Measurements from ENCODE around the gene RAMACL.

Gene RAMACL

DNA sequence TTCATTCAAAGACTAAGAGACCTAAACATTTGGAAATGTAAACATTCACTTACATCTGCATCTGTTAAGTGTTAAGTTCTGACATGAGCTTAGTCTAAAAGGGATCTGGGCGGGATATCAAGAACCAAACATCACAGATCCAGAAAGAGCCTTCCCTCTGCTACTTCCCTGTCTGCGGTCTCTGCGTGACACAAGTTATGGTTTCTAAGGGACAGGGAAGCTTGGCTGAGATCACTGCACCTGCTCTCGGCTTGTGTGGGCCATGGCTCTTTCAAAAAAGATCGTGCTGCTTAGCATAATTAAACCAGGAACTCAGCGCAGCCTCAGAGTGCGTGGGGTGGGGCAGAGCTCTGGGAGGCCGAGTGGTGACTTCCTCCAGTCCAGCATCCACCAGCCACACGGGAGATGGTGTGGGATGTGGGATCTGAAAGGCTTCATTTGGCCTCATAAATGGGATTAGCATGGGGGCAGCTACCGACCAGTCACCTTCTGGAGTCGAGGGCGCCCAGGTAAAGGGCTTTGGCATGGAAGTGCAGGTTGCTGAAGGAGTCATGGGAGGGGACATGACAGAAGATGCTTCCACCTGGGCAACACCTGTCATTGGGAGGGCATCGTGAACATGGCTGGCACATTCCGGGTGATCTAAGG, 16.7 kb upstream of the RAMACL start:
- TF ChIP-seq TAF1 (IDR thresholded peaks at IDR 0.05; ENCODE audit: borderline replicate concordance, low read depth, low read length) = no peak
- no peak for TF ChIP-seq POLR2A (IDR thresholded peaks at IDR 0.05; ENCODE audit: low read depth, low read length)
- TF ChIP-seq POLR2AphosphoS5 (IDR thresholded peaks at IDR 0.05; ENCODE audit: low read depth, low read length) = no peak
- FAIRE-seq = no peak
- DNase-seq (ENCODE audit: insufficient read length) = no peak

DNA sequence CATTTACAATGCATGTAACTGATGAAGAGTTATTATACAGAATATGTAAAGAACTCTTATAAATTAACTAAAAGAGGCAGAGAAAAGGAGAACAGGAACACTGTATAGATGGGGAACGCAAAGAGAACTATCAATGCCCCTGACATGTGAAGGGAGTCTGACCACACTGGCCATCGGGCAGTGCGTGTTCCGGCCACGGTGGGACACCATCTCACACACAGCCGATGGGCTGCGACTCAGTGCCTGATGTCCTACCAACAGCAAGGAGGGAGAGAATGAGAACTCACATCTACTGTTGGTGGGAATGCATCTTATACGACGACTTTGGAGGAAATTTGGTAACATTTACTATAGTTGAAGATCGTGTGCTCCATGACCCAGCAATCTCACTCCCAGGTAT, 15.5 kb upstream of the RAMACL start:
- no peak for TF ChIP-seq POLR2A (IDR thresholded peaks at IDR 0.05; ENCODE audit: low read depth, low read length)
- TF ChIP-seq TAF1 (IDR thresholded peaks at IDR 0.05; ENCODE audit: borderline replicate concordance, low read depth, low read length) = no peak
- no peak for TF ChIP-seq POLR2AphosphoS5 (IDR thresholded peaks at IDR 0.05; ENCODE audit: low read depth, low read length)
- DNase-seq (ENCODE audit: insufficient read length) = no peak
- no peak for FAIRE-seq

DNA sequence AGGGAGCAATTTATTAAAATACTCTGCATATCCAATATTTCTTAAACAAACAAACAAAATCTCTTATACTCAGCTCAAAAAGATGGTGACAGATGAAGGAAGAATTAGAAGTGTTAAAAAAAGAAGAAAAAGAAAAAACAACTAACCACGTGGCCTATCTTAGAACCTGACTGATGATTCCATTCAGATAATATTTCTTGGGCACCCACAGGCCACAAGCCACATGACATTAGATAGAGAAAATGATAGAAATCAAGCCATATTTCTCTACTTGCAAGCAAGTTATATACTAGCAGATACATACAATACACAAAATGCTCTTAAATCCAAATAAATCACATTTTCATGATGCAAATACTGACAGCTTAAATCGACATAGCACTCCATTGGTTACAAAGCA, 14.5 kb upstream of the RAMACL start:
- no peak for DNase-seq (ENCODE audit: insufficient read length)
- TF ChIP-seq POLR2A (IDR thresholded peaks at IDR 0.05; ENCODE audit: low read depth, low read length) (no peak), TAF1 (IDR thresholded peaks at IDR 0.05; ENCODE audit: borderline replicate concordance, low read depth, low read length) (no peak), POLR2AphosphoS5 (IDR thresholded peaks at IDR 0.05; ENCODE audit: low read depth, low read length) (no peak)
- FAIRE-seq = no peak

DNA sequence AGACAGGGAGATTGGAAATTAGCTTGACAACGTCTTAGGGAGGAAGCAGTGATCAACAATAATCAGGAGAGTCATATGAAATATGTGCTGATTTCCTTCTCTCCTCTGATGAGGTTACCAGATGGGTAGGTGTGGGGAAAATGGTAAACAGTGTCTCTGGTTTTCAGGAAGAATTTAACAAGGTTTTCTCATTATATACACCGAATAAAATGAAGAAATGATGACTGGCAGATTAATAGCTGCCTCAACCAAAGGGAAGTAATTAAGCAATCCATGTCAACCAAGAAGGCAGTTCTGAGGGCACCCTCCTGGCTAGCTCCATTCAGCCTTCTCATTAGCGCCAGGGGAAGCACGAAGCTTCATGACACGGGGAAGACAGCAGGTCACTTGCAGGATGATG, 12.7 kb upstream of the RAMACL start:
- DNase-seq (ENCODE audit: insufficient read length) (no peak), FAIRE-seq (no peak)
- no peak for TF ChIP-seq POLR2AphosphoS5 (IDR thresholded peaks at IDR 0.05; ENCODE audit: low read depth, low read length)
- TF ChIP-seq TAF1 (IDR thresholded peaks at IDR 0.05; ENCODE audit: borderline replicate concordance, low read depth, low read length) = no peak
- TF ChIP-seq POLR2A (IDR thresholded peaks at IDR 0.05; ENCODE audit: low read depth, low read length) = no peak

DNA sequence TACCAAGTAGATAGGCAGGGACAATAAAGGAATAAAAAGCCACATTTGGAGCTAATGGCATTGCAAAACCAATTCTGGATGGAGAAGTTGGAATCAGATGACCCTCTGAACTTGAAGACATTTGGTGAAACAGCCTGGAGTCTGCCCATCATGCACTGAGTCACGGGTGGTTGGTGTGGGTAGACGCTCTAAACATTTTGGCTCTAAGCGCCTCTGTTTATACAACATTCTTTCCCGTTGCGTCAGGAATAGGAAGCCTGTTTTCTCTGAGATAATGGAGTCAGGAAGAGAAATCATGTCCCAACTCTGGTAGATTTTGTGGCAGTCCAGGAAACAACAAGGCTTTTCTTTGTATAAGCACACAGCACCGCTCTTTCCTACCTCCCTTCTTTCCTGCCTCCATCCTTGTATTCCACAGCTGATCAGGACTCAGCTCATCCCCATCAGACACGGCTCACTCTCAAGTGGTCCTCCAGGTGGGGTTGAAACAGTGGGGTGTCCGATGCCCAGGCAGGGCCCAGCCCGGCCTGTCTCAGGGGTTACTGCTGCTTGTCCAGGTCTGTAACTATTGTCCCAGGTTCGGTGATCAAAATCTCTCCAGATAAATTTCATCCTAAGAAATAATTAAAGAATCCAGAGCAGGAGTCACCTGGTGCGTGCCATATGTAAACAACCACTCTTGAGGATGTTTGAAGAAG, 12.1 kb upstream of the RAMACL start:
- FAIRE-seq (no peak), DNase-seq (ENCODE audit: insufficient read length) (no peak)
- TF ChIP-seq POLR2A (IDR thresholded peaks at IDR 0.05; ENCODE audit: low read depth, low read length) = no peak
- no peak for TF ChIP-seq TAF1 (IDR thresholded peaks at IDR 0.05; ENCODE audit: borderline replicate concordance, low read depth, low read length)
- TF ChIP-seq POLR2AphosphoS5 (IDR thresholded peaks at IDR 0.05; ENCODE audit: low read depth, low read length) = no peak

DNA sequence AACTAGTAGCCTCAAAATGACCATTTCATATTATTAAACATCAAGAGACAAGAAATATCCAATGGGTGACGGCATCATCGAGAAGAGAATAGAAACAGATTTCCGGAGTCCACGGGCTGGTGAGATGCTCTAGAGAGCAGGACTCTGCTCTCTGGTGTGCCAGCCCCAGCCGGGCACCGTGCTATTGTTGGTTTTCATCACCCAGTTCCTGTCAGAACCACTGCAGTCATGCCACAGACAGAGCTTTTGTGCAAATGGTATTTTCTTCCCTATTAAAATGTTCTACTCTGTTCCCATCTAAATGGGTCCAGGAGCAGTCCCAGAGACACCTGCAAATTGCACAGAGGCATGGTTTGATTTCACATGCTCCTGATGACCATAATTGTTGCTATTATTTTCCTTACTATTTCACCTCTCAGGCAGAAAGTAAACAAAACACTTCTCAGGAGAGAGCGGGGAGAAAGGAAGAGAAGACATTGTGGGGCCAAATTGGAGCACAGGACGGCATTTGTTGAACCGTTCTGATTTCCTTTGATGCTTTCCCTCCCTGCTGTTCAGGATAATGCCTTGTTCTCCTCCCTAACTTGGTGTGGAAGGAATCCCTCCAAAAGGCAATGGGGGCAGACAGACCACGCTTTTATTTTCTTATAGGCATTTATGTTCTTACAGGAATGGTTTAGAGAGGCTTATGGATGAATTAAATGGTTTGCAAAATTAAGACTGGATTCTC, 11.4 kb upstream of the RAMACL start:
- FAIRE-seq (no peak), DNase-seq (ENCODE audit: insufficient read length) (no peak)
- no peak for TF ChIP-seq POLR2AphosphoS5 (IDR thresholded peaks at IDR 0.05; ENCODE audit: low read depth, low read length)
- no peak for TF ChIP-seq POLR2A (IDR thresholded peaks at IDR 0.05; ENCODE audit: low read depth, low read length)
- TF ChIP-seq TAF1 (IDR thresholded peaks at IDR 0.05; ENCODE audit: borderline replicate concordance, low read depth, low read length) = no peak

DNA sequence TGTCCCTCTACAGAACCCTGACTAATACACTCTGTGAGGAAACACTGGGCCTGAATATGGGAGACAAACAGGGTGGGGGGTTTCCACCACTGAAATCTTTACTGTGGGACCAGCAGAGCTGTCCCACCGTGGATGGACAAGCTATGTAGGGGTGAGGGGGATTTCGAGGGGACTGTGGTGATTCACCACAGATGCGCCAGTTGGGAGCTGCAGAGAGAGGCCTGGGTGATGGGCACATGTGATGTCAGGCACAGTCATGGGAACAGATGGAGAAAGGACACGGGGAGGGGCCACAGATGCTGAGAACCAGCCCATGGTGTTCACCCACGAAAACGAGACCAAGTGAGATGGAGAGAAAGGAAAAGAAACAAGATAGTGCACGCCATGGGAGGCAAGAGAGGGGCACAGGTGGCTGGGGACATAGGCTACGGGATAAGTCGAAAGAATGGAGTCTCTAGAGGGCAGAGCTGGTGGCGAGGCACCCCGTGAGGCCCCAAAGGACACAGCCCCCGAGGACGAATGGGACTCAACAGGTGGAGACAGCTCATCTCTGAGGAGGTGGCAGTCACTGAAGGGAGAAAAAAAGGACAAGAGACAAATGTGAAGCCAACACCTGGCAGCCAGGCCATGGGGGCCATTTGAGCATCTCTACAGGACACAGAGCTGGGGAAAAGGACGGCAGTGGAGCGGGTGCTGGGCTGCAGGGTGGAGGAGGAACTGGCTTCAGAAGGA, 10.5 kb upstream of the RAMACL start:
- FAIRE-seq (no peak), DNase-seq (ENCODE audit: insufficient read length) (no peak)

DNA sequence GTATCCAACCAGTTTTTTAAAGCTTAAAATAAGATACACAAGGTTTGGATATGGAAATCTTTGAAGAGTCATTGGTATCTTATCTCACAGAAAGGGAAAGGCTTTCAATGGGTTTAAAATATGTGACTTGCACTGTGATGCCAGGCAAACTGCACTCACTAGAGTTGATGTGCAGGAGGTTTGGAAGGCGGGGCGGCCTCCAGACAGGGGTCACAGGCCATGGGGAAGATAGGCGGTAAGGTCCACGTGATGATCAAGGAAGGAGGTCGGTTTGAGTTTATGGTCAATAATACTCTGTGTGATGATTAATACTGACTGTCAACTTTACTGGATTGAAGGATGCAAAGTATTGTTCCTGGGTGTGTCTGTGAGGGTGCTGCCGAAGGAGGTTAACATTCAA, 9.5 kb upstream of the RAMACL start:
- no peak for TF ChIP-seq POLR2AphosphoS5 (IDR thresholded peaks at IDR 0.05; ENCODE audit: low read depth, low read length)
- no peak for DNase-seq (ENCODE audit: insufficient read length)
- FAIRE-seq = no peak

More for the DNA sequence above, 10.5 kb upstream of the RAMACL start:
- TF ChIP-seq POLR2AphosphoS5 (IDR thresholded peaks at IDR 0.05; ENCODE audit: low read depth, low read length) = no peak
- TF ChIP-seq POLR2A (IDR thresholded peaks at IDR 0.05; ENCODE audit: low read depth, low read length) = no peak
- TF ChIP-seq TAF1 (IDR thresholded peaks at IDR 0.05; ENCODE audit: borderline replicate concordance, low read depth, low read length) = no peak

DNA sequence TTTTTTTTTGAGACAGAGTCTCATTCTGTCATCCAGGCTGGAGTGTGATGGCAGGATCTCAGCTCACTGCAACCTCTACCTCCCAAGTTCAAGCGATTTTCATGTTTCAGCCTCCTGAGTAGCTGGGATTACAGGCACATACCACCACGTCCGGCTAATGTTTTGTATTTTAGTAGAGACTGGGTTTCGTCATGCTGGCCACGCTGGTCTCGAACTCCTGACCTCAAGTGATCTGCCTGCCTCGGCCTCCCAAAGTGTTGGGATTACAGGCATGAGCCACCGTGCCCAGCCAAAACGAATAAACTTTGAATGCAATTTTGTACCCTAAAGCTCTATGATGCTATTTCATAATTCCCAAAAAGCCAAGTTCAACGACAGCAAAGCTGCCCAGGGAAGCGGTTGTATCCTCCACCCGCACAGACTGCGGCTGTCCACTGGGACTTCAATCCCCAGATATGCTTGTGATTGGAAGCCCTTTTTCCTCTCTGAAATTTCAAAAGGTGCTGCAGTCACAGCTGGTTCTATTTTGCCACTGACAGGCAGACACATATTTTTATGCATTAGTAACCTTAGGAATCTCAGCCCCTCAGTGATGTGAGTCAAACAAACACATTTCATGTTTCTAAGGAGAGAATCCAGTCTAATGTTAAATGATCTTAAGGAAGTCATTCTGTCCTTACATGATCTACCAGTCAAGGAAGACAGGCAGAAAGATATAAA, 8.7 kb upstream of the RAMACL start:
- no peak for DNase-seq (ENCODE audit: insufficient read length)
- no peak for FAIRE-seq

DNA sequence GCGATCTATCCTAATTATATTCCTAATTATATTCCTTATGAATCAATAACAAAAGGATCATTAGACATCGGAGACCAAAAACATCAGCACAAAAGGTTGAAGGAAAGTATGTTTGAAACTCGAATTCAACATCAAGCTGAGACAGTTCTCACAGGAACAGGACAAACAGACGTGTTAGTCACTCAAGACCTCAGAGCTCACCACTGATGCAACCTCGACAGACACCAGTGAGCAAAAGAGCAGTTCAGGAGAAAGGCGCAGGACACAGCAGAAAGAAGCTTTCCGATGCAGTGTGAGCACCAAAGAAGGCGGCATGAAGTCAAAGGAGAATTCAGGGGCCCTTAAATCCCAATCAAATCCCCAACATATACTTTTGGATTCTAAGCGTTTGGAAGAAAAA, 6.3 kb upstream of the RAMACL start:
- TF ChIP-seq POLR2AphosphoS5 (IDR thresholded peaks at IDR 0.05; ENCODE audit: low read depth, low read length) = no peak
- no peak for TF ChIP-seq TAF1 (IDR thresholded peaks at IDR 0.05; ENCODE audit: borderline replicate concordance, low read depth, low read length)
- TF ChIP-seq POLR2A (IDR thresholded peaks at IDR 0.05; ENCODE audit: low read depth, low read length) = no peak
- DNase-seq (ENCODE audit: insufficient read length) = no peak
- no peak for FAIRE-seq

More for the DNA sequence above, 8.7 kb upstream of the RAMACL start:
- no peak for TF ChIP-seq TAF1 (IDR thresholded peaks at IDR 0.05; ENCODE audit: borderline replicate concordance, low read depth, low read length)
- TF ChIP-seq POLR2AphosphoS5 (IDR thresholded peaks at IDR 0.05; ENCODE audit: low read depth, low read length) = no peak
- TF ChIP-seq POLR2A (IDR thresholded peaks at IDR 0.05; ENCODE audit: low read depth, low read length) = no peak
